Prostate gland (tissue), 2 donors: ENCODE measurements around the gene ADAMTSL3.

Experiments used
- CTCF ChIP-seq, 4 experiments: fragments of 200-600 bp in 2 of 4; fragments of 450-650 bp in 2 of 4; sonication (generic) in 2 of 4; IDR thresholded peaks; 1 replicate in 3 of 4; 2 replicates in 1 of 4; pipeline ENCODE4 v1.5.1; 2016 to 2019; ENCODE audit warnings: antibody characterized with exemption in 4 of 4, mild to moderate bottlenecking in 2 of 4, moderate library complexity in 2 of 4
- POLR2A ChIP-seq: fragments of 450-650 bp; IDR thresholded peaks from one replicate; pipeline ENCODE4 v1.6.1; 2016; ENCODE audit warnings: antibody characterized with exemption, mild to moderate bottlenecking
- POLR2AphosphoS5 ChIP-seq: sonication (generic); formaldehyde crosslinking; IDR thresholded peaks from one replicate; pipeline ENCODE4 v1.6.1; 2017; ENCODE audit warnings: antibody characterized with exemption

GRCh38 chr15:84023636-84024035 is 369.7 kb downstream of the ADAMTSL3 start:
- TF ChIP-seq POLR2AphosphoS5 (no peak), CTCF (IDR thresholded peaks at IDR 0.05) (peak in 3 of 4 experiments; percentile 46 to 58 (median 47)), POLR2A (no peak)
